HG03097 (cell line): Measurements from ENCODE around the gene FKBP4.
A peak's percentile ranks its signal among the peaks of the same experiment; 100 is the strongest.
"Not testable (repeated sequence)": the region's sequence is repeated elsewhere in the genome, so short reads cannot be mapped to it uniquely, and the experiment has no call there.

ENCODE experiments used
- ATAC-seq: cut with Tn5 transposase; IDR thresholded peaks from one replicate; pipeline ENCODE4 v1.9.1; 2021; ENCODE audit not compliant: unreplicated experiment, low FRiP score

FKBP4 gene, protein sequence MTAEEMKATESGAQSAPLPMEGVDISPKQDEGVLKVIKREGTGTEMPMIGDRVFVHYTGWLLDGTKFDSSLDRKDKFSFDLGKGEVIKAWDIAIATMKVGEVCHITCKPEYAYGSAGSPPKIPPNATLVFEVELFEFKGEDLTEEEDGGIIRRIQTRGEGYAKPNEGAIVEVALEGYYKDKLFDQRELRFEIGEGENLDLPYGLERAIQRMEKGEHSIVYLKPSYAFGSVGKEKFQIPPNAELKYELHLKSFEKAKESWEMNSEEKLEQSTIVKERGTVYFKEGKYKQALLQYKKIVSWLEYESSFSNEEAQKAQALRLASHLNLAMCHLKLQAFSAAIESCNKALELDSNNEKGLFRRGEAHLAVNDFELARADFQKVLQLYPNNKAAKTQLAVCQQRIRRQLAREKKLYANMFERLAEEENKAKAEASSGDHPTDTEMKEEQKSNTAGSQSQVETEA

GRCh38 chr12:2794736-2795289, at the start of gene FKBP4:
FKBP4 (plus strand) TSS chr12:2794970; CDS start chr12:2795140, 170 bp downstream.
- peak; percentile 59 for ATAC-seq

GRCh38 chr12:2745655-2746054, 49.1 kb upstream of the FKBP4 start:
- no peak for ATAC-seq

DNA sequence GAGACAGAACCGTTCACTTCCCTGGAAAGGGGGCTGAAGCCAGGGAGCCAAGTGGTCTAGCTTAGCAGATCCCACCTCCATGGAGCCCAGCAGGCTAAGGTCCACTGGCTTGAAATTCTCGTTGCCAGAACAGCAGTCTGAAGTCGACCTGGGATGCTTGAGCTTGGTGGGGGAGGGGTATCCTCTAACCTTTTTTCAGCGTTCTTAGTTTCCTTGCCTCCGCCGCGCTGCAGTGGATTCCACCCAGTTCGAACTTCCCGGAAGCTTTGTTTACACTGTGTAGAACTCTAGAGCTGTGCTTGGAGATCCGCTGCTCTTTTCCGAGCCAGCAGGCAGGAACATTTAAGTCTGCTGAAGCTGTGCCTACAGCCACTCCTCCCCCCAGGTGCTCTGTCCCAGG, 45.2 kb upstream of the FKBP4 start:
- no peak for ATAC-seq

GRCh38 chr12:2750185-2750584, 44.6 kb upstream of the FKBP4 start:
- no peak for ATAC-seq

GRCh38 chr12:2751230-2751629, 43.5 kb upstream of the FKBP4 start:
- ATAC-seq, result no peak

DNA sequence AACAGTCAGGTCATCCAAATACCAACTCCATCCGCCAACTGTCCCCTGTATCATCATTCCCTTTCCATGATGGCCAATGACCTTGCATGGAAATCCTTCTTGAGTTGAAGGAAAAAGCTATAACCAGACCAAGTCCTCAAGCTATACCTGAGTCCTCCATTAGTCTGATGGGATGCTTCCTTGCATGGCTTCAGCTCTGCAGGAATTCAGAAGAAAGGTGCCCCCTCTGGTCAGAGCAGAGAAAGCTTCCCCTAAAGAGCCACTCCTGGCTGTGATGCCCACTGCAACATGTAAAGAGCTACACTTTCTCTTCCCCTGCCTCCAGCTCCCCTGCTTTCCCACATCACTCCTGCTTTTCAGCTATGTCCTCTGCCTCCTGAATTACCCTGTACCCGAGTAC, 43.1 kb upstream of the FKBP4 start:
- ATAC-seq, result no peak

DNA sequence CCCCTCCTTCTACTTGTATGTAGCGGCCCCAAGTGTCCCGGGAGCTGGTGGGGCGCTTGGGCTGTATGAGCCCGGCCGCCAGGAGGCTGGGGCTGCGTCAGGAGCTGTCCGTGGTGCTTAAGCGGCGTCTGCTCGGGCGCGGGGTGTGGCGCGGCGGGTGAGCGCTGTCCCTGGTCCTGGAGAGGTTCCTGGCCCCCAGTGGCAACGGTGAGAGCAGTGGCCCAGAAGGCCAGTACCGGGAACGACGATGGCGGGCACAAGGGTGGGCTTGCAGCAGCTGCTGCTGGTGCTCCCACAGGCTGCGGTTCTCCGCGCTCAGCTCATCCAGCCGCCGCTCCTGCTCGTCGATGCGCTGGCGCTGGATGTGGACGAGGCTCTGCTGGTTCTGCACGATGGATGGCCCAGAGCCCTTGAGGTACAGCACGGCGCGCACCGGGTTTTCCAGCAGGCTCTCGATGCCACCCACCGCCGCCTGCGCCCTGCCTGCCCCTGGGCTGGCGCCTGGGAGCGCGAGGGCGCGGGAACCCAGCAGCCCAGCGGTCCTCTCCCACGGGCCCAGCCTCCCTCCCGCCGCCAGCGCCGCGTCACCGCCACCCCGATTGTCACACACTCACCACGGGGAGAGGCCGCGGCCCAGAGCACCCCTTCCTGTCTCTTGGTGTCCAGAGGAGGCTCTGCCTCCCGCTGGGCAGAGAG, 41.9 kb upstream of the FKBP4 start:
- peak; percentile 84 for ATAC-seq

GRCh38 chr12:2753536-2753935, 41.2 kb upstream of the FKBP4 start:
- no peak for ATAC-seq

GRCh38 chr12:2754208-2754607, 40.6 kb upstream of the FKBP4 start:
- no peak for ATAC-seq

DNA sequence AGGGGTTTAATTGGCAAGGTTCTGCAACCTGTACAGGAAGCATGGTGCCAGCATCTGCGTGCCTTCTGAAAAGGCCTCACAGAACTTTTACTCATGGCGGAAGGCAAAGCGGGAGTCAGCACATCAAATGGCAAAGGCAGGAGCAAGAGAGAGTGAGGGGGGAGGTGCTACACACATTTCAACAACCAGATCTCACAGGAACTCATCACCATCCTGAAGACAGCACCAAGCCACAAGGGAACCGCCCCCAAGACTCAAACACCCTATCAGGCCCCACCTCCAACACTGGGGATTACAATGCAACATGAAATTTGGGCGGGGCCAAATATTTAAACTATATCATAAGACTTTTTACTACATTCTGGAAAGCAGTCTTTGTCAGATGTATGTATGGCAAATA, 38.0 kb upstream of the FKBP4 start:
- no peak for ATAC-seq

- ATAC-seq, result no peak
These were observed 35.0 kb upstream of the FKBP4 start for GRCh38 chr12:2759733-2760132.

DNA sequence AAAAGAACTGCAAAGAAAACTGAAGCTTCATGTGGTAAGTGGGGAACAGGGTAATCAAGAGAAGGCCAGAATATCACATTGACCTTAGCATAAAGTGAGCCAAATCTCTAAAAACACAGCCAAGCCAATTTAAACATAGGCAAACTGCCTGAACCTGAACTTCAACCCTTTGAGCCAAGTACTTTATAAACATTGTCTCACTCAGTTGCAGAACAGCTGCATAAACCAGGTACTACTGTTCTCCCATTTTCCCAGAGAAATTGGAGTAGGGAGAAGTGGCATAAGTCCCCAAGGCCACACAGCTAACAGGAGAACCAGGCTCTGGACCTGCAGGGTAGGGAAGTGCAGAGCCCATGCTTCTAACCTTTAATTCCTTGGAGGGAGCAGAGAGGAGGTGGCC, 30.4 kb upstream of the FKBP4 start:
- no peak for ATAC-seq

DNA sequence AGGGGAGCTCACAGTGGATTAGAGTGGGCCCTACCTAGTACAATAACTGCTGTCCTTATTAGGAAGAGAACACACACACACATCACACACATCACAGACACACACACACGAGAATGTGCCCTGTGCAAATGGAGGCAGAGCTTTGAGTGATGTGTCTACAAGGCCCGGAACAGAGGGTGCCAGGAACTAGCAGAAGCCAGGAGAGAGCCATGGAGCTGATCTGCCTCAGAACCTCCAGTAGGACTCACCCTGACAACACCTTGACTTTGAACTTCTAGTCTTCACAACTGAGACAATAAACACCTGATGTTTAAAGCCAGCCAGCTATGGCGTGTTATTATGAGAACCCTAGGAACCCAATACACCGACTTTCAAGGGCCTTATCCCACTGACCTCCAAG, 29.7 kb upstream of the FKBP4 start:
- ATAC-seq, result no peak

- ATAC-seq, result no peak
These were observed 29.2 kb upstream of the FKBP4 start for GRCh38 chr12:2765608-2766007.

DNA sequence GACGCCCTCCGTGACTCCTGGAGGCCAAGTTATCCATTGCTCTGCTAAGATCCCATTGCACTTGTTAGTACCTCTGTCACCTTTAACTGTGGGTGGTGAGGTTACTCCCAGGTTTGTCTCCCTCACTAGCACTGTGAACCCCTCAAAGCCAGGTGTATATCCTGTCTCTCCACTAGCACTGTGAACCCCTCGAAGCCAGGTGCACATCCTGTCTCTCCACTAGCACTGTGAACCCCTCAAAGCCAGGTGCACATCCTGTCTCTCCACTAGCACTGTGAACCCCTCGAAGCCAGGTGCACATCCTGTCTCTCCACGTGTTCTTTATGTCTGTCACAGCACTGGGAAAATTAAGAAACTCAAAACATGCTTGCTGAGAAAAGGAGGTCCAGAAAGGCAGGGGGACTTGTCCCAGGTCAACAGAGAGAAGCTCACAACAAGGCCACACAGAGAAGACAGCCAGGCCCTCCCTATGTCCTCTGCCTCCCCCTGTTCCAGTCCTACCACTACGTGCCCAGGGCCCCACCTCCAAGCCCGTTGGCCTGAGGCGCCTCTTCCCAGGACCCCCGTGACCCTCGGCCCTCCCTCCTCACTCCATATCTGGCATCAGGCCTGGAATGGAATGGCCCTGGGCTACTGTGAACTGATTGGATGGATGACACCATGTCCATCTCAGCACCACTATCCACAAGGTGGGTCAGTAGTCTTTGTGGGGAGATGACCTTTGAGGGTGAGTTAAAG, 26.4 kb upstream of the FKBP4 start:
- no peak for ATAC-seq

DNA sequence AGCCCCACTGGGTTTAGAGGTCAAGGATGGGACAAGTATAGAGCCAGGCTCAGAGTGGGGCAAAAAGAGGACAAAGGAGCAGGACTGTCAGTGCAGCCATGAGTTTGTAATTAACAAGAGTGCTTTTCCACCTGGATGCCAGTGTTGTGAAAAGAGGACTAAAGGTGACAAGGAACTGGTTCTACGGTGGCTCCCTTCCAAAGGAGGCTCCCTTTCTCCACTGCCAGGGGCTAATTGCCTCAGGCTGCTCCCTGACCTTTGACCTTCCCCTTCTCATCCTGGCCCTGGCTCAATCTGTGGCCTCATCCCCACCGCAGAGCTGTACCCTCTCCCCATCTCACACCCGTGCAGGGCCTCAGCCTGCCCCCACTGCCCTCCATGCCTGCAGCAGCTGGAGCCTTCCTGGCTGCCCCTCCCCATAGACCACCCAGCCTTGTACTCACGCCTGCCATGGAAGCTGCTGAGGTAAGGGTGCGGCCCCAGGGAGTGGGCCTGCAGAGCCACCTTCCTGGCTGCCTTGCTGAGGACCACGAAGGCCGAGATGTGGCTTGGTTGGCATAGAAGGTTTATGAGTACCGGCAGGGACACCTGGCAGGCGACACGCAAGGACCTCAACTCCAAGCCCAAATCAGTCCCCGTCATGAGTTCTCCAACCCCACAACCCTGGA, 24.8 kb upstream of the FKBP4 start:
- ATAC-seq, result no peak

GRCh38 chr12:2770544-2770943, 24.2 kb upstream of the FKBP4 start:
- not testable (repeated sequence) for ATAC-seq

GRCh38 chr12:2772370-2772769, 22.4 kb upstream of the FKBP4 start:
- ATAC-seq, result no peak

DNA sequence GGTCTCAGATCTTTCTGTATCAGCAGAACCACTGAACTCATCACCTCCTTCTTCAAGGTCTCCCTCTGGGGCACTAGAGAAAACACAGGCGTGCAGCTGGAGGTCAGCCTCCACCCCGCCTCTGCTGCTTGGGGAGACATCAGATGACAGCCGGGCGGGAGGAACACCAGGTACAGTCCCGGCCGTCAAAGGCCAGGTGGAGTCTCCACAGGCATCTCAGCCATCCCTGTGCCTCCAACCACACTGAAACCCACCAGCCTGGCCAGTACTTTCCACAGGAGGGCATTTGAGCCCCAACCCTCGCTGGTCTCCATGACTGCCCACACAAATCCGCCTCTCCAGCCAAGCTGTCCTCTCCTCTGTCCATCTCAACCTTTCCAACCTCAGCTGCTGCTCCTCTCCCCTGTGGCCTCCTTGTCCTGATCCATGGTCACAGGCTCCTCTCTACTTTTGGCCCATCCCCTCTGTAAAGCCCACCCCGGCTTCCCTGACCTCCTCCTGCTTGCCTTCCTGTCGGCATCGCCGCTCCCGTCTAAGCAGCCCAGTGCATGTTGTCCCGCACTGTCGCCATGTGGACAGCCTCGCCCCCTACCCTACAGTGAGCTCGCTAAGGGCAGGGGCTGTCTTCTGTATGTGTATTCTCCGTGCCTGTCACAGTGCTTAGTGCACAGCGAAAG, 21.4 kb upstream of the FKBP4 start:
- ATAC-seq, result no peak

- no peak for ATAC-seq
These were observed 19.3 kb upstream of the FKBP4 start for GRCh38 chr12:2775431-2775830.
